Measurements from ENCODE around the gene BOK. TPM values are rescaled to one million over a fixed set of nuclear protein-coding genes. Genes with fewer than 3 reads are reported as not detected.

BOK gene
- polyA plus RNA-seq, 3 donors = 0.05 TPM; not detected in 2

DNA sequence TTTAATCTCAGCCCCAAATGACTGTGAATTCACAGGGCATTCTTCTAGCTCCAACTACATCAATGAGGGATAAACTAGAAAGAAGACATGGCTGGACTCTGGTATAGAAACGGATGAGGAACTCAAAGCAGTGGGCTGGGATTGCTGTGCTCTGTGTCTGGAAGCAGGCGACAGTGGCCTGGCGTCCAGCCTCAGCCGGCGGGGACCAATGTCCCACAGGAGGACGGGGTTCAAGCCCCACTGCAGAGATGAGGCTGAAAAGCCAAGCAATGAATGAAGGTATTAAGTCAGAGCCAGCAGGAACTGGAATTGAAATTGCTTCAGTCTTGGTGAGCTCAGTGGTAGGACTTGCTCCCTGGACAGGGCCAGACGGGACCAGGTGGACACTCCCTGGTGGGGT, 24.3 kb upstream of the BOK start:
- H4K20me1 ChIP-seq (ENCODE audit: insufficient read depth, low read length) = no peaks in the 10 kb centered on the region
- WGBS (ENCODE audit: insufficient coverage) = 90% methylated on average over 7 of the region's 7 CpGs
- H2AFZ ChIP-seq (ENCODE audit: insufficient read depth, low read depth, low read length, poor library complexity, severe bottlenecking) = no peak overlapping the region
- no peaks in the 10 kb centered on the region for H3K36me3 Mint-ChIP-seq
- no peak overlapping the region for H3K9ac ChIP-seq (ENCODE audit: insufficient read depth, low read length, poor library complexity, severe bottlenecking)
- no peak overlapping the region for H3K27ac ChIP-seq (ENCODE audit: low read depth in 1 of 2, low read length in 2 of 2)
- no peak overlapping the region for H3K4me3 Mint-ChIP-seq
- H3K27me3 Mint-ChIP-seq (ENCODE audit: low read depth in 3 of 3) = peaks cover 13 to 24% (median 15%) of the 10 kb centered on the region in 3 donors
- intact Hi-C loops (cut with micrococcal nuclease) = no loop called here
- H3K36me3 ChIP-seq (replicated peaks in 1 of 2; ENCODE audit: control insufficient read depth in 1 of 2, insufficient read depth in 2 of 2, low read length in 2 of 2) = no peaks in the 10 kb centered on the region
- peaks cover 0 to 5% of the 10 kb centered on the region in 2 donors for H3K27me3 ChIP-seq (ENCODE audit: control insufficient read depth in 2 of 2, insufficient read depth in 2 of 2, low read length in 2 of 2)
- no peaks in the 10 kb centered on the region for H3K79me2 ChIP-seq (ENCODE audit: insufficient read depth, low read length)
- H3K4me3 ChIP-seq (replicated peaks in 1 of 3; ENCODE audit: low read depth in 2 of 3, low read length in 3 of 3) = no peak overlapping the region
- no peak overlapping the region for H3K27ac Mint-ChIP-seq
- no peak overlapping the region for H3K4me2 ChIP-seq (replicated peaks; ENCODE audit: extremely low read depth, low read length, poor library complexity, severe bottlenecking)
- H3K9me3 Mint-ChIP-seq = no peaks in the 10 kb centered on the region
- no peaks in the 10 kb centered on the region for H3K4me1 Mint-ChIP-seq
- no peaks in the 10 kb centered on the region for H3K4me1 ChIP-seq (ENCODE audit: control insufficient read depth in 1 of 2, insufficient read depth in 2 of 2, low read length in 2 of 2)
- H3K9me3 ChIP-seq (replicated peaks in 1 of 2; ENCODE audit: control insufficient read depth in 1 of 2, insufficient read depth in 1 of 2, low read length in 2 of 2) = no peaks in the 10 kb centered on the region
- DNase-seq = no peak
- TF ChIP-seq, protein P1, sequence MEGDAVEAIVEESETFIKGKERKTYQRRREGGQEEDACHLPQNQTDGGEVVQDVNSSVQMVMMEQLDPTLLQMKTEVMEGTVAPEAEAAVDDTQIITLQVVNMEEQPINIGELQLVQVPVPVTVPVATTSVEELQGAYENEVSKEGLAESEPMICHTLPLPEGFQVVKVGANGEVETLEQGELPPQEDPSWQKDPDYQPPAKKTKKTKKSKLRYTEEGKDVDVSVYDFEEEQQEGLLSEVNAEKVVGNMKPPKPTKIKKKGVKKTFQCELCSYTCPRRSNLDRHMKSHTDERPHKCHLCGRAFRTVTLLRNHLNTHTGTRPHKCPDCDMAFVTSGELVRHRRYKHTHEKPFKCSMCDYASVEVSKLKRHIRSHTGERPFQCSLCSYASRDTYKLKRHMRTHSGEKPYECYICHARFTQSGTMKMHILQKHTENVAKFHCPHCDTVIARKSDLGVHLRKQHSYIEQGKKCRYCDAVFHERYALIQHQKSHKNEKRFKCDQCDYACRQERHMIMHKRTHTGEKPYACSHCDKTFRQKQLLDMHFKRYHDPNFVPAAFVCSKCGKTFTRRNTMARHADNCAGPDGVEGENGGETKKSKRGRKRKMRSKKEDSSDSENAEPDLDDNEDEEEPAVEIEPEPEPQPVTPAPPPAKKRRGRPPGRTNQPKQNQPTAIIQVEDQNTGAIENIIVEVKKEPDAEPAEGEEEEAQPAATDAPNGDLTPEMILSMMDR (IDR thresholded peaks at IDR 0.05) = no peak

DNA sequence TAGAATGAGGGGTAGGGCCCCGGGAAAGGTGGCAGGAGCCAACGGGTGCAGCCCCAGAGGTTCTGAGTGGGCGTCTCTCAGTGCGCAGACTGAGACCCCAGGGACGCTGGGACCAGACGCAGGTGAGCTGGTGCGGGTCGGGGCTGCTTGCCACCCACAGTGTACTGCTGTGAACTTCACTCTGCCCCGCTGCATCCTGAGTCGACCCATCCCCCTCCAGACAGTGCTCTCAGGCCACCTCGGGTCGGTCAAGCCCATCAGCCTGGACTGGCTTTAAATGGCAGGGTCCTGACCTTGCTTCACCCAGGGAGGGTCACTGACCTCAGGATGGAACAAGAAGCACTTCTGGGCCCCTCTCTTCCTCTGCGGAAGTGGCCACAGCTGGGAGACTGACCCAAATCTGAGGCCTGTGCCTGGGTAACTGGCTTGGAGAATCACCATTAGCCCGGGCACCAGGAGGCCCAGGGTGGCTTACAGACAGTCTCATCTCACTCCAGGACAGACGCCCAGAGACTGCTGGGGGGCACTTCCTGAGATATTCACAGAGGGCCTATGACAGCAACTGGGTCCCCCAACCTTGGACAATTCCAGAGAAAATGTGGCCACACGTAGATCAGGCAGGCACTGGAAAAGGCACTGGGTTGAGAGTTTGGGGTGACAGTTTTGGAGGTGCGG, 23.7 kb upstream of the BOK start:
- Mint-ChIP-seq H3K4me3 (no peak overlapping the region), H3K9me3 (no peaks in the 10 kb centered on the region), H3K27ac (peak overlapping the region in 1 of 7 donors; percentile 41), H3K27me3 (ENCODE audit: low read depth in 3 of 3) (peaks cover 15 to 29% (median 16%) of the 10 kb centered on the region in 3 donors), H3K36me3 (no peaks in the 10 kb centered on the region), H3K4me1 (no peaks in the 10 kb centered on the region)
- no peak overlapping the region for H3K27ac ChIP-seq (ENCODE audit: low read depth in 1 of 2, low read length in 2 of 2)
- H3K27me3 ChIP-seq (ENCODE audit: control insufficient read depth in 2 of 2, insufficient read depth in 2 of 2, low read length in 2 of 2) = peaks cover 0 to 10% of the 10 kb centered on the region in 2 donors
- no peaks in the 10 kb centered on the region for H3K4me1 ChIP-seq (ENCODE audit: control insufficient read depth in 1 of 2, insufficient read depth in 2 of 2, low read length in 2 of 2)
- no peak overlapping the region for H2AFZ ChIP-seq (ENCODE audit: insufficient read depth, low read depth, low read length, poor library complexity, severe bottlenecking)
- TF ChIP-seq, protein P1 (IDR thresholded peaks at IDR 0.05) = no peak
- H3K9me3 ChIP-seq (replicated peaks in 1 of 2; ENCODE audit: control insufficient read depth in 1 of 2, insufficient read depth in 1 of 2, low read length in 2 of 2) = no peaks in the 10 kb centered on the region
- H3K79me2 ChIP-seq (ENCODE audit: insufficient read depth, low read length) = no peaks in the 10 kb centered on the region
- H3K4me3 ChIP-seq (replicated peaks in 1 of 3; ENCODE audit: low read depth in 2 of 3, low read length in 3 of 3) = no peak overlapping the region
- H3K4me2 ChIP-seq (replicated peaks; ENCODE audit: extremely low read depth, low read length, poor library complexity, severe bottlenecking) = no peak overlapping the region
- no peak for DNase-seq
- intact Hi-C loops (cut with micrococcal nuclease) = no loop called here
- H4K20me1 ChIP-seq (ENCODE audit: insufficient read depth, low read length) = no peaks in the 10 kb centered on the region
- 94% methylated on average over 15 of the region's 17 CpGs for WGBS (ENCODE audit: insufficient coverage)
- H3K9ac ChIP-seq (ENCODE audit: insufficient read depth, low read length, poor library complexity, severe bottlenecking) = no peak overlapping the region
- no peaks in the 10 kb centered on the region for H3K36me3 ChIP-seq (replicated peaks in 1 of 2; ENCODE audit: control insufficient read depth in 1 of 2, insufficient read depth in 2 of 2, low read length in 2 of 2)
